ENCODE results near the gene KMO.

DNA sequence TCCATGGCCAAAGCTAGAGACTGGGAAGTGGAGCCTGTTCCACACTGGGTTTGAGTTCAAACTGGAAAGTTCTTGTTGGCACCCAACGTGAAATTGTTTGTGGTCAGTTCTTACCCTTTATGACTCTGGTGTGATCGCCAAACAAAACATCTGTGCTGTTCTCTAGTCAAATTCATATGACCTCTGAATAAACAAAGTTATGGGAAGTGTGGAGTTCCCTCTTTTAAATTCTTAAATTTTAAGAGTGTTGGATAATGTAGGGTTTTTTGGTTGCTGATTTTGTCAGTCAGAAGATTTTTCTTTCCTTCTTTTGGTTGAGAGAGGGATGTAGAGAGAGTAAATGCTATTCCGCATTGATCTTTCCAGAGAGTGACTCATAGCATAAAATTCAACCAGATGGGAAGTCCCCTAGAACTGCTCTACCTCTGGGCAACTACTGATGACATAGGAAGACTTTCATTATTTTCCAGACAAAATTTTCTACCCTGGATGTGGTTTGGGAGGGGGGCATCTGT, 71.6 kb downstream of the KMO start:
- TF ChIP-seq, protein P1, sequence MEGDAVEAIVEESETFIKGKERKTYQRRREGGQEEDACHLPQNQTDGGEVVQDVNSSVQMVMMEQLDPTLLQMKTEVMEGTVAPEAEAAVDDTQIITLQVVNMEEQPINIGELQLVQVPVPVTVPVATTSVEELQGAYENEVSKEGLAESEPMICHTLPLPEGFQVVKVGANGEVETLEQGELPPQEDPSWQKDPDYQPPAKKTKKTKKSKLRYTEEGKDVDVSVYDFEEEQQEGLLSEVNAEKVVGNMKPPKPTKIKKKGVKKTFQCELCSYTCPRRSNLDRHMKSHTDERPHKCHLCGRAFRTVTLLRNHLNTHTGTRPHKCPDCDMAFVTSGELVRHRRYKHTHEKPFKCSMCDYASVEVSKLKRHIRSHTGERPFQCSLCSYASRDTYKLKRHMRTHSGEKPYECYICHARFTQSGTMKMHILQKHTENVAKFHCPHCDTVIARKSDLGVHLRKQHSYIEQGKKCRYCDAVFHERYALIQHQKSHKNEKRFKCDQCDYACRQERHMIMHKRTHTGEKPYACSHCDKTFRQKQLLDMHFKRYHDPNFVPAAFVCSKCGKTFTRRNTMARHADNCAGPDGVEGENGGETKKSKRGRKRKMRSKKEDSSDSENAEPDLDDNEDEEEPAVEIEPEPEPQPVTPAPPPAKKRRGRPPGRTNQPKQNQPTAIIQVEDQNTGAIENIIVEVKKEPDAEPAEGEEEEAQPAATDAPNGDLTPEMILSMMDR (IDR thresholded peaks at IDR 0.05): no peak
- TF ChIP-seq POLR2A (IDR thresholded peaks at IDR 0.05) (no peak), POLR2AphosphoS5 (IDR thresholded peaks at IDR 0.05) (no peak)
